NB4 (cell line): Measurements from ENCODE around the gene LAMC2.

Experiments
- DNase-seq: peaks from one replicate; pipeline ENCODE4 v3.0.0; 2010; ENCODE audit warnings: low read depth
- H3K4me3 ChIP-seq: one replicate; pipeline ENCODE4 v1.5.1; 2011; ENCODE audit warnings: mild to moderate bottlenecking, low read depth, low read length, moderate library complexity
- CTCF ChIP-seq: IDR thresholded peaks from one replicate; pipeline ENCODE4 v1.5.1; 2012; ENCODE audit warnings: low read depth, low read length
- MAX ChIP-seq: IDR thresholded peaks from 2 replicates; pipeline ENCODE4 v1.6.1; 2011; ENCODE audit warnings: low read depth, low read length
- MYC ChIP-seq: IDR thresholded peaks from 2 replicates; pipeline ENCODE4 v1.6.1; 2011; ENCODE audit warnings: low read depth, low read length
- POLR2A ChIP-seq: IDR thresholded peaks from 2 replicates; pipeline ENCODE4 v1.6.1; 2011; ENCODE audit warnings: mild to moderate bottlenecking; ENCODE audit not compliant: insufficient read length; ENCODE audit errors: extremely low read depth

Gene LAMC2

GRCh38 chr1:183197762-183198161, 11.7 kb downstream of the LAMC2 start:
- no peak for TF ChIP-seq CTCF
- no peak for TF ChIP-seq MYC
- TF ChIP-seq MAX: no peak
- TF ChIP-seq POLR2A: no peak
- DNase-seq: no peak
- no peak overlapping the region for H3K4me3 ChIP-seq

DNA sequence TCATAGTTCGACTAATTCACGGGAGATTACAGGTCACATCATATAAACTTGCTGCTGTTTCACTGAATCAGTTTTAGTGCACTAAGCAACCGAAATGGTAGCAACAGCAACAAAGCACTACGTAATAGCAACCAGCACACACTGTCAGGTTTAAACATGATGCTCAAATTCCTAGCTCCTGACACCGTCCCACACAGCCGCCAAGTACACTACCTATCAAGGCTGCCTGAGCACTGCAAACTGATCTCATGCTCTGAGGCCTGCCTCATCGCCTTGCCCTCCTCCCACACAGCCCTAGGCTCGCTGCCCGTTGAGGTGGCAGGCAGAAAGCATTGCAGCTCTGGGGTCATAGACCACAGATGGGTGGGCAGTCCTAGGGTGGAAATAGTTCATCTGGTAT, 12.4 kb downstream of the LAMC2 start:
- H3K4me3 ChIP-seq: no peak overlapping the region
- no peak for TF ChIP-seq MYC
- peak; percentile 22 for DNase-seq

DNA sequence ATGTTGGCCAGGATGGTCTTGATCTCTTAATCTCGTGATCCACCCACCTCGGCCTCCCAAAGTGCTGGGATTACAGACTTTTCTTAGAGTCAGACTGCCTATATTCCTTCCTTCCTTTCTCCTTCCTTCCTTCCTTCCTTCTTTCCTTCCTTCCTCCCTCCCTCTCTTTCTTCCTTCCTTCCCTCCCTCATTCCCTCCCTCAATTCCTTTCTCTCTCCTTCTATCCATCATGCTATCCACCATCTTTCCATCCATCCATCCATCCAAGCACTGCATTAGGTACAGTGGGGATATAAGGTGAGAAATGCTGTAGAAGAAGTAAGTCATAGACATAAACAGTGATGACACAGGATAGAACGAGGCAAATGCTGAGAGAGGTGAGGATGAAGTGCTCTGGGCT, 13.2 kb downstream of the LAMC2 start:
- no peak overlapping the region for H3K4me3 ChIP-seq
- TF ChIP-seq MYC: no peak
- TF ChIP-seq CTCF: no peak
- TF ChIP-seq MAX: no peak
- TF ChIP-seq POLR2A: no peak
- no peak for DNase-seq

DNA sequence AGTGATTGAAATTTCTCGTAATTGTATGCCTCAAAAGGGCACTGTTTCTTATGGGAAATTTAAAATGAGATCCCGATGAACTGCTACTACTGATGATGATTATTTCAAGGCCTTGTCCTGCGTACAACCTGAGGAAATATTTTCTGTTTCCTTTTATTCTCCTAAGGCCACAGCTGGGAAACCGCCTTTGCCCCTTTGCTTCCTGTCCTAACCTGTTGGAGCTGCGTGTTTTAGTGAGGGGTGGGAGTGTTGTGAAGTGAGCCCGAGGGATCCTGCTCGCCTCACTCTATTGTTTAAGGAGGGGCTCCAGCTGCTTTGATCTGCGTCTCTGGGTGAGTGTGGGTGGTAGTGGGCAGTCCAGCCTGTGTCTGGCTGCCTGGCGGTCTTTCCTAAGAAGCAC, 14.4 kb downstream of the LAMC2 start:
- H3K4me3 ChIP-seq: no peak overlapping the region
- no peak for TF ChIP-seq CTCF
- TF ChIP-seq MAX: no peak
- TF ChIP-seq MYC: no peak
- no peak for TF ChIP-seq POLR2A
- DNase-seq: no peak

GRCh38 chr1:183203094-183203493, 17.0 kb downstream of the LAMC2 start:
- TF ChIP-seq MAX: no peak
- TF ChIP-seq CTCF: no peak
- TF ChIP-seq MYC: no peak
- TF ChIP-seq POLR2A: no peak
- peak; percentile 18 for DNase-seq
- no peak overlapping the region for H3K4me3 ChIP-seq

DNA sequence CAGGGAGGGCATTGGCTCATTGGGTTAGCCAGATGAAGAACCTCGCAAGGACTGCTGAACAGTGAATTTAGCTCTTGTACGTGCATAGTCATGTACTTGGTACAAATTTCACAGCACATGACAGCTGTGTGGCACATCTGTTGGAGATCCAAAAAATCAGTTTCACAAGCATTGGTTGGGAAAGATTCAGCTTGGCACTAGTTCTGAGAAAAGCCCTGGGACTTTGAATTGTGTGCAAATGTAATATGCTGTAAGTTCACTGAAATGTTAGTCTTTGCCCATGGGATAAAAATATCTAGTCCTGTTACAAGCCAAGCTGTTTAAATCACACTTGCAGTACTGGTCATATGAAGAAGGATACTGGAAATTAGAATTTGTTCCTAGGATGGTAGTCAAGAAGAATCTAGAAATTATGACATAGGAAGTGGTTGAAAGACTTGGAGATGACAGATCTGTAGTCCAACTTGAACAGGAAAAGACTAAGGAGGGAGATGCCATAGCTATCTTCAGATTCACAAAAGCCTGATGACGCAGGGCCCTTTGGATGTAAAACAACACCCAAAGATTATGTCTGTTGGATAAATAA, 19.2 kb downstream of the LAMC2 start:
- no peak overlapping the region for H3K4me3 ChIP-seq
- TF ChIP-seq MYC: no peak
- TF ChIP-seq POLR2A: no peak
- no peak for TF ChIP-seq CTCF
- TF ChIP-seq MAX: no peak
- DNase-seq: no peak
